HG03565 (cell line): ENCODE results near the gene ABCC8.

Source experiments
- ATAC-seq: cut with Tn5 transposase; IDR thresholded peaks from one replicate; pipeline ENCODE4 v1.9.1; 2021; ENCODE audit warnings: mild to moderate bottlenecking, moderate library complexity; ENCODE audit not compliant: unreplicated experiment

ABCC8 gene

GRCh38 chr11:17354601-17354991, 122.0 kb downstream of the ABCC8 start:
- no peak for ATAC-seq

- ATAC-seq = no peak
These were observed 122.6 kb downstream of the ABCC8 start for GRCh38 chr11:17353821-17354600.

- no peak for ATAC-seq
These were observed 123.5 kb downstream of the ABCC8 start for GRCh38 chr11:17352950-17353820.

GRCh38 chr11:17351510-17352176, 125.0 kb downstream of the ABCC8 start, which contains the start of gene NCR3LG1:
NCR3LG1 (plus strand) TSS chr11:17351800; CDS start chr11:17351970, 170 bp downstream.
- ATAC-seq = no peak

GRCh38 chr11:17351172-17351509, 125.5 kb downstream of the ABCC8 start:
- ATAC-seq = no peak

GRCh38 chr11:17350455-17351171, 126.0 kb downstream of the ABCC8 start:
- ATAC-seq = no peak

- ATAC-seq = no peak
These were observed 129.0 kb downstream of the ABCC8 start for GRCh38 chr11:17347676-17348075.

GRCh38 chr11:17343907-17344306, 132.7 kb downstream of the ABCC8 start:
- ATAC-seq = no peak

- no peak for ATAC-seq
These were observed 133.4 kb downstream of the ABCC8 start for GRCh38 chr11:17343257-17343656.
